Skin epidermis (tissue), 12 donors: ENCODE measurements around the gene GORASP1.
"Not testable (repeated sequence)": the region's sequence is repeated elsewhere in the genome, so short reads cannot be mapped to it uniquely, and the experiment has no call there.

ENCODE experiments used
- H3K27ac ChIP-seq, 21 experiments: fragments of 200-600 bp; sonication (generic) in 11 of 21; one replicate each; pipeline ENCODE4 v1.5.0; 2020; ENCODE audit warnings: mild to moderate bottlenecking in 3 of 21, inconsistent platforms in 2 of 21, moderate library complexity in 2 of 21
- H3K4me3 ChIP-seq, 7 experiments: fragments of 200-600 bp; sonication (generic) in 2 of 7; one replicate each; pipeline ENCODE4 v1.5.0; 2020; ENCODE audit warnings: inconsistent platforms in 2 of 7, mild to moderate bottlenecking in 2 of 7, moderate library complexity in 1 of 7

Gene GORASP1

GRCh38 chr3:39088456-39088855, 19.0 kb downstream of the GORASP1 start:
- no peak overlapping the region for H3K27ac ChIP-seq
- H3K4me3 ChIP-seq: no peak overlapping the region

GRCh38 chr3:39086144-39086543, 21.3 kb downstream of the GORASP1 start:
- no peak overlapping the region for H3K4me3 ChIP-seq
- H3K27ac ChIP-seq: no peak overlapping the region

GRCh38 chr3:39082666-39083313, 24.6 kb downstream of the GORASP1 start:
- no peak overlapping the region for H3K27ac ChIP-seq
- H3K4me3 ChIP-seq: no peak overlapping the region

GRCh38 chr3:39080026-39080425, 27.4 kb downstream of the GORASP1 start:
- Histone ChIP-seq H3K27ac (no peak overlapping the region), H3K4me3 (no peak overlapping the region)

- Histone ChIP-seq H3K27ac (no peak overlapping the region), H3K4me3 (no peak overlapping the region)
Observed at GRCh38 chr3:39079530-39079929, 27.9 kb downstream of the GORASP1 start.

- Histone ChIP-seq H3K27ac (no peak overlapping the region), H3K4me3 (no peak overlapping the region)
Observed at GRCh38 chr3:39075910-39076309, 31.5 kb downstream of the GORASP1 start.

- Histone ChIP-seq H3K27ac (no peak overlapping the region), H3K4me3 (no peak overlapping the region)
Observed at GRCh38 chr3:39068556-39068955, 38.9 kb downstream of the GORASP1 start.

GRCh38 chr3:39067286-39067685, 40.1 kb downstream of the GORASP1 start:
- Histone ChIP-seq H3K27ac (no peak overlapping the region), H3K4me3 (no peak overlapping the region)

GRCh38 chr3:39065197-39065596, 42.2 kb downstream of the GORASP1 start:
- H3K27ac ChIP-seq: no peak overlapping the region
- no peak overlapping the region for H3K4me3 ChIP-seq

GRCh38 chr3:39064646-39065045, 42.8 kb downstream of the GORASP1 start:
- H3K4me3 ChIP-seq: no peak overlapping the region
- H3K27ac ChIP-seq: no peak overlapping the region

- no peak overlapping the region for H3K27ac ChIP-seq
- H3K4me3 ChIP-seq: no peak overlapping the region
Observed at GRCh38 chr3:39063143-39063542, 44.3 kb downstream of the GORASP1 start.

- H3K4me3 ChIP-seq: no peak overlapping the region
- no peak overlapping the region for H3K27ac ChIP-seq
Observed at GRCh38 chr3:39062180-39062579, 45.2 kb downstream of the GORASP1 start.

GRCh38 chr3:39061228-39061627, 46.2 kb downstream of the GORASP1 start:
- not testable (repeated sequence) for H3K27ac ChIP-seq, H3K4me3 ChIP-seq

- no peak overlapping the region for H3K4me3 ChIP-seq
Observed at GRCh38 chr3:39056151-39056550, 51.3 kb downstream of the GORASP1 start.

GRCh38 chr3:39053696-39054095, 53.7 kb downstream of the GORASP1 start:
- Histone ChIP-seq H3K4me3 (no peak overlapping the region), H3K27ac (no peak overlapping the region)

More at GRCh38 chr3:39056151-39056550, 51.3 kb downstream of the GORASP1 start:
- no peak overlapping the region for H3K27ac ChIP-seq

GRCh38 chr3:39052583-39052982, 54.8 kb downstream of the GORASP1 start:
- peak overlapping the region in 19 of 21 experiments; percentile 80 to 98 (median 93) for H3K27ac ChIP-seq
- peak overlapping the region; percentile 73 to 100 (median 97) for H3K4me3 ChIP-seq

- H3K4me3 ChIP-seq: peak within 1 kb of the TSS; percentile 73 to 100 (median 97)
- peak within 1 kb of the TSS; percentile 49 to 98 (median 93) for H3K27ac ChIP-seq
Observed at GRCh38 chr3:39051649-39052561, 55.5 kb downstream of the GORASP1 start, which contains the start of the genes SCN11A and WDR48. SCN11A (minus strand) TSS chr3:39051944; CDS start chr3:38950362, 101,582 bp downstream. WDR48 (plus strand) TSS chr3:39052016; CDS start chr3:39052026, 10 bp downstream.

- H3K27ac ChIP-seq: peak overlapping the region in 1 of 21 experiments; percentile 7
- no peak overlapping the region for H3K4me3 ChIP-seq
Observed at GRCh38 chr3:39050029-39050428, 57.4 kb downstream of the GORASP1 start.
